SK-N-SH (cell line): Measurements from ENCODE around the gene IQCE.

Source experiments
- EP300 ChIP-seq, 2 experiments: IDR thresholded peaks; 2 replicates each; pipeline versions ENCODE4 v1.4.0 to v1.6.1; 2012; ENCODE audit warnings: borderline replicate concordance in 1 of 2, low read depth in 1 of 2, low read length in 1 of 2
- TAF1 ChIP-seq: IDR thresholded peaks from 2 replicates; pipeline ENCODE4 v1.6.1; 2012; ENCODE audit warnings: low read depth, mild to moderate bottlenecking, low read length, moderate library complexity, borderline replicate concordance
- TF ChIP-seq, protein P1 (sequence below): fragments of 200-600 bp; sonication (generic); IDR thresholded peaks from 2 replicates; pipeline ENCODE4 v1.6.1; 2017; ENCODE audit warnings: antibody characterized with exemption, mild to moderate bottlenecking, moderate library complexity

DNA sequence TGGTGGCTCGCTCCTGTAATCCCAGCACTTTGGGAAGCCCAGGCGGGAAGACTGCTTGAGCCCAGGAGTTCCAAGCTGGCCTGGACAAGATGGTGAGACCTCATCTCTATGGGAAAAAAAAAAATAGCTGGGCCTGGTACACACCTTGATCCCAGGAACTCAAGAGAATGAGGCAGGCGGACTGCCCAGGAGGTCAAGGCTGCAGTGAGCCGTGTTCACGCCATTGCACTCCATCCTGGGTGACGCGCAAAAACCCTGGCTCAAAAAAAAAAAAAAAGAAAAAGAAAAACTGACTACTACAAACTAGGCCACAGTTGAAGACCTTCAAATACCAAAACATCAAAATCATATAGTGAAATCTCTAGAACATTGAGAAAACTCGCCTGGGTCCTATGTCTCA is 7.4 kb upstream of the IQCE start:
- TF ChIP-seq EP300 (IDR thresholded peaks at IDR 0.05; ENCODE audit: borderline replicate concordance in 1 of 2, low read depth in 1 of 2, low read length in 1 of 2) (no peak), TAF1 (no peak)
- TF ChIP-seq, protein P1, sequence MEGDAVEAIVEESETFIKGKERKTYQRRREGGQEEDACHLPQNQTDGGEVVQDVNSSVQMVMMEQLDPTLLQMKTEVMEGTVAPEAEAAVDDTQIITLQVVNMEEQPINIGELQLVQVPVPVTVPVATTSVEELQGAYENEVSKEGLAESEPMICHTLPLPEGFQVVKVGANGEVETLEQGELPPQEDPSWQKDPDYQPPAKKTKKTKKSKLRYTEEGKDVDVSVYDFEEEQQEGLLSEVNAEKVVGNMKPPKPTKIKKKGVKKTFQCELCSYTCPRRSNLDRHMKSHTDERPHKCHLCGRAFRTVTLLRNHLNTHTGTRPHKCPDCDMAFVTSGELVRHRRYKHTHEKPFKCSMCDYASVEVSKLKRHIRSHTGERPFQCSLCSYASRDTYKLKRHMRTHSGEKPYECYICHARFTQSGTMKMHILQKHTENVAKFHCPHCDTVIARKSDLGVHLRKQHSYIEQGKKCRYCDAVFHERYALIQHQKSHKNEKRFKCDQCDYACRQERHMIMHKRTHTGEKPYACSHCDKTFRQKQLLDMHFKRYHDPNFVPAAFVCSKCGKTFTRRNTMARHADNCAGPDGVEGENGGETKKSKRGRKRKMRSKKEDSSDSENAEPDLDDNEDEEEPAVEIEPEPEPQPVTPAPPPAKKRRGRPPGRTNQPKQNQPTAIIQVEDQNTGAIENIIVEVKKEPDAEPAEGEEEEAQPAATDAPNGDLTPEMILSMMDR: no peak
